IPS DF 4.7 (cell line): ENCODE results near the gene VAPB.
"Not testable (repeated sequence)": the region's sequence is repeated elsewhere in the genome, so short reads cannot be mapped to it uniquely, and the experiment has no call there.

Source experiments
- DNase-seq: peaks from one replicate; pipeline ENCODE4 v3.0.0-alpha.2; 2013; ENCODE audit warnings: low spot score; ENCODE audit errors: extremely low read depth

VAPB gene

GRCh38 chr20:58388882-58389323 lies at the start of gene VAPB:
TSS of gene VAPB (plus strand) at chr20:58389229. CDS start at chr20:58389460, 231 bp downstream.
- DNase-seq: no peak

- DNase-seq: no peak
Measured at GRCh38 chr20:58339741-58340140, 49.3 kb upstream of the VAPB start.

GRCh38 chr20:58340151-58340550 lies 48.9 kb upstream of the VAPB start:
- no peak for DNase-seq

GRCh38 chr20:58340853-58341252 lies 48.2 kb upstream of the VAPB start:
- no peak for DNase-seq

GRCh38 chr20:58342104-58342945 lies 46.7 kb upstream of the VAPB start:
- no peak for DNase-seq

GRCh38 chr20:58344741-58345140 lies 44.3 kb upstream of the VAPB start:
- DNase-seq: no peak

GRCh38 chr20:58349570-58349969 lies 39.5 kb upstream of the VAPB start:
- DNase-seq: no peak

GRCh38 chr20:58352468-58352867 lies 36.6 kb upstream of the VAPB start:
- no peak for DNase-seq

GRCh38 chr20:58359441-58359840 lies 29.6 kb upstream of the VAPB start:
- no peak for DNase-seq

- no peak for DNase-seq
Measured at GRCh38 chr20:58360936-58361335, 28.1 kb upstream of the VAPB start.

- DNase-seq: no peak
Measured at GRCh38 chr20:58361481-58362205, 27.4 kb upstream of the VAPB start.

- no peak for DNase-seq
Measured at GRCh38 chr20:58362206-58362516, 26.9 kb upstream of the VAPB start.

GRCh38 chr20:58362970-58363369 lies 26.1 kb upstream of the VAPB start:
- DNase-seq: no peak

GRCh38 chr20:58366866-58367265 lies 22.2 kb upstream of the VAPB start:
- no peak for DNase-seq

- no peak for DNase-seq
Measured at GRCh38 chr20:58372806-58373205, 16.2 kb upstream of the VAPB start.

- DNase-seq: not testable (repeated sequence)
Measured at GRCh38 chr20:58373296-58373695, 15.7 kb upstream of the VAPB start.

GRCh38 chr20:58374027-58374850 lies 14.8 kb upstream of the VAPB start:
- DNase-seq: no peak

- no peak for DNase-seq
Measured at GRCh38 chr20:58374906-58375758, 13.9 kb upstream of the VAPB start.

GRCh38 chr20:58375759-58376352 lies 13.2 kb upstream of the VAPB start:
- no peak for DNase-seq

GRCh38 chr20:58377017-58377416 lies 12.0 kb upstream of the VAPB start:
- DNase-seq: no peak
